Measurements from ENCODE around the gene WDR54. TPM values are rescaled to one million over a fixed set of nuclear protein-coding genes. Genes with fewer than 3 reads are reported as not detected.

The WDR54 gene
- polyA plus RNA-seq, 2 of the 4 experiments (the other 2 are of a cell fraction): 47.4 to 62.5 TPM

DNA sequence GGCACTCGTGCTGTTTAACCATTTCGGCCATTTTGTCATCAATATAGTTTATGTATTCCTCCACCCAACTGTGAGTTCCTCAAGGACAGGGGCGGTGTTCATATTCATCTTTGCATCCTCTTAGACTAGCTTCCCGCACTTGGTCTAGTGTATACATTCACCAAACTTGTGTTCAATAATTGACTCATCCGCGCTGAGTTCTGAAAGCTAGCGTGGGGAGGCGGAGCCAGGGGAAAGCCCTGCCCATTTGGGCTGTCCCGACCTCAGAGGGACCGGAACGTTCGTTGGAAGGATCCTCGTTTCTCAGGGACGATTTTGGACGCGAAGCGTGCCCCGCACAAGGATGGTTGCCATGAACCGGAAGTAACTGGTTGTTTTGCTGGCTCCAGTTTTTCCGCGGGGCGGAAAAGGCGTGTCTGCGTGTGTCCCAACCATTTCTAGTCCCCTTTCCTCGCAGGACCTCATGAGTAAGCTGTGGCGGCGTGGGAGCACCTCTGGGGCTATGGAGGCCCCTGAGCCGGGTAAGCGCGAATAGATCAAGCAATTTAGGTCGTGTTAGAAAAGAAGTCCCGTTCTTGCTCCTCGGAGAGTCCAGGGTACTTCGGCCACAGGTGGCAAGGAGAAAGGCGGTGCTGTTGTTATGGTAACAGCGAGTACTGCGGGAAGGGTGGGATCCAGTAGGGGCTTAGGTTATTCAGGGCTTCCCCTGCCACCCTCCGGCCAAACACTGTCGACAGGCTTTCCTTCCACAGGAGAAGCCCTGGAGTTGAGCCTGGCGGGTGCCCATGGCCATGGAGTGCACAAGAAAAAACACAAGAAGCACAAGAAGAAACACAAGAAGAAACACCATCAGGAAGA, 33.4 kb downstream of the WDR54 start, which contains the start of gene INO80B:
Gene INO80B, plus strand, starts transcription at position 434 of the 858 bp plus-strand sequence. Its CDS starts 30 bp downstream, at position 464.
- ChIA-PET POLR2A (interaction anchor here (0.7 to 2.2 kb wide), 8 partner anchors 10 to 626 kb away, joined by 3 to 21 read pairs (median 6); partner anchors contain the start of genes CCDC142, DQX1, MOGS and MRPL53), CTCF (interaction anchor here (0.6 to 4.6 kb wide), 10 partner anchors 12 to 136 kb away, joined by 3 to 25 read pairs (median 4); partner anchors contain the start of genes CCDC142 and TTC31)
- H3K4me3 ChIP-seq: peak within 1 kb of the TSS; percentile 67
- H3K27ac ChIP-seq: peak within 1 kb of the TSS; percentile 74 to 87
- DNase-seq (ENCODE audit: low read depth in 1 of 2, low spot score in 1 of 2): peak; percentile 92 to 99
- peak within 1 kb of the TSS; percentile 85 for H3K4me2 ChIP-seq
- H3K9me3 ChIP-seq: no peaks in the 10 kb centered on the region
- H3K4me1 ChIP-seq: peaks cover 24% of the 10 kb centered on the region
- 3% methylated on average over 40 of the region's 40 CpGs for WGBS (ENCODE audit: missing lambda C conversion rate)
- peak; percentile 92 for FAIRE-seq
- peak; percentile 54 to 60 for ATAC-seq
- no peak for TF ChIP-seq EP300 (IDR thresholded peaks at IDR 0.05)
- TF ChIP-seq, protein P1, sequence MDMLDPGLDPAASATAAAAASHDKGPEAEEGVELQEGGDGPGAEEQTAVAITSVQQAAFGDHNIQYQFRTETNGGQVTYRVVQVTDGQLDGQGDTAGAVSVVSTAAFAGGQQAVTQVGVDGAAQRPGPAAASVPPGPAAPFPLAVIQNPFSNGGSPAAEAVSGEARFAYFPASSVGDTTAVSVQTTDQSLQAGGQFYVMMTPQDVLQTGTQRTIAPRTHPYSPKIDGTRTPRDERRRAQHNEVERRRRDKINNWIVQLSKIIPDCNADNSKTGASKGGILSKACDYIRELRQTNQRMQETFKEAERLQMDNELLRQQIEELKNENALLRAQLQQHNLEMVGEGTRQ (IDR thresholded peaks at IDR 0.05): no peak
- TF ChIP-seq, protein P2, sequence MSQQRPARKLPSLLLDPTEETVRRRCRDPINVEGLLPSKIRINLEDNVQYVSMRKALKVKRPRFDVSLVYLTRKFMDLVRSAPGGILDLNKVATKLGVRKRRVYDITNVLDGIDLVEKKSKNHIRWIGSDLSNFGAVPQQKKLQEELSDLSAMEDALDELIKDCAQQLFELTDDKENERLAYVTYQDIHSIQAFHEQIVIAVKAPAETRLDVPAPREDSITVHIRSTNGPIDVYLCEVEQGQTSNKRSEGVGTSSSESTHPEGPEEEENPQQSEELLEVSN (IDR thresholded peaks at IDR 0.05; ENCODE audit: borderline replicate concordance, low read depth): peak; percentile 70
- no peak for TF ChIP-seq BHLHE40 (IDR thresholded peaks at IDR 0.05; ENCODE audit: low read depth, low read length)
- TF ChIP-seq, protein P3, sequence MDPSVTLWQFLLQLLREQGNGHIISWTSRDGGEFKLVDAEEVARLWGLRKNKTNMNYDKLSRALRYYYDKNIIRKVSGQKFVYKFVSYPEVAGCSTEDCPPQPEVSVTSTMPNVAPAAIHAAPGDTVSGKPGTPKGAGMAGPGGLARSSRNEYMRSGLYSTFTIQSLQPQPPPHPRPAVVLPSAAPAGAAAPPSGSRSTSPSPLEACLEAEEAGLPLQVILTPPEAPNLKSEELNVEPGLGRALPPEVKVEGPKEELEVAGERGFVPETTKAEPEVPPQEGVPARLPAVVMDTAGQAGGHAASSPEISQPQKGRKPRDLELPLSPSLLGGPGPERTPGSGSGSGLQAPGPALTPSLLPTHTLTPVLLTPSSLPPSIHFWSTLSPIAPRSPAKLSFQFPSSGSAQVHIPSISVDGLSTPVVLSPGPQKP (IDR thresholded peaks at IDR 0.05; ENCODE audit: low read depth, low read length): 0 out of 2 replicates have a peak, but pooled peaks have one; percentile 26
- TF ChIP-seq, protein P4, sequence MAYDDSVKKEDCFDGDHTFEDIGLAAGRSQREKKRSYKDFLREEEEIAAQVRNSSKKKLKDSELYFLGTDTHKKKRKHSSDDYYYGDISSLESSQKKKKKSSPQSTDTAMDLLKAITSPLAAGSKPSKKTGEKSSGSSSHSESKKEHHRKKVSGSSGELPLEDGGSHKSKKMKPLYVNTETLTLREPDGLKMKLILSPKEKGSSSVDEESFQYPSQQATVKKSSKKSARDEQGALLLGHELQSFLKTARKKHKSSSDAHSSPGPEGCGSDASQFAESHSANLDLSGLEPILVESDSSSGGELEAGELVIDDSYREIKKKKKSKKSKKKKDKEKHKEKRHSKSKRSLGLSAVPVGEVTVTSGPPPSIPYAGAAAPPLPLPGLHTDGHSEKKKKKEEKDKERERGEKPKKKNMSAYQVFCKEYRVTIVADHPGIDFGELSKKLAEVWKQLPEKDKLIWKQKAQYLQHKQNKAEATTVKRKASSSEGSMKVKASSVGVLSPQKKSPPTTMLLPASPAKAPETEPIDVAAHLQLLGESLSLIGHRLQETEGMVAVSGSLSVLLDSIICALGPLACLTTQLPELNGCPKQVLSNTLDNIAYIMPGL (CRISPR knock-in tag; IDR thresholded peaks at IDR 0.05; ENCODE audit: borderline replicate concordance): 0 out of 2 replicates have a peak, but pooled peaks have one; percentile 55
- TF ChIP-seq KDM5A (IDR thresholded peaks at IDR 0.05): 0 out of 2 replicates have a peak, but pooled peaks have one; percentile 59
- TF ChIP-seq CBX8 (IDR thresholded peaks at IDR 0.05): no peak
- TF ChIP-seq JUN (IDR thresholded peaks at IDR 0.05): peak; percentile 80 to 98; a peak in 4 of 5 replicates
- TF ChIP-seq, protein P5, sequence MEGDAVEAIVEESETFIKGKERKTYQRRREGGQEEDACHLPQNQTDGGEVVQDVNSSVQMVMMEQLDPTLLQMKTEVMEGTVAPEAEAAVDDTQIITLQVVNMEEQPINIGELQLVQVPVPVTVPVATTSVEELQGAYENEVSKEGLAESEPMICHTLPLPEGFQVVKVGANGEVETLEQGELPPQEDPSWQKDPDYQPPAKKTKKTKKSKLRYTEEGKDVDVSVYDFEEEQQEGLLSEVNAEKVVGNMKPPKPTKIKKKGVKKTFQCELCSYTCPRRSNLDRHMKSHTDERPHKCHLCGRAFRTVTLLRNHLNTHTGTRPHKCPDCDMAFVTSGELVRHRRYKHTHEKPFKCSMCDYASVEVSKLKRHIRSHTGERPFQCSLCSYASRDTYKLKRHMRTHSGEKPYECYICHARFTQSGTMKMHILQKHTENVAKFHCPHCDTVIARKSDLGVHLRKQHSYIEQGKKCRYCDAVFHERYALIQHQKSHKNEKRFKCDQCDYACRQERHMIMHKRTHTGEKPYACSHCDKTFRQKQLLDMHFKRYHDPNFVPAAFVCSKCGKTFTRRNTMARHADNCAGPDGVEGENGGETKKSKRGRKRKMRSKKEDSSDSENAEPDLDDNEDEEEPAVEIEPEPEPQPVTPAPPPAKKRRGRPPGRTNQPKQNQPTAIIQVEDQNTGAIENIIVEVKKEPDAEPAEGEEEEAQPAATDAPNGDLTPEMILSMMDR (IDR thresholded peaks at IDR 0.05): no peak
- TF ChIP-seq TP53 (CRISPR knock-in tag; IDR thresholded peaks at IDR 0.05): no peak
- no peak for TF ChIP-seq CHD4 (IDR thresholded peaks at IDR 0.05; ENCODE audit: borderline replicate concordance)
- no peak for TF ChIP-seq RARB (CRISPR knock-in tag; IDR thresholded peaks at IDR 0.05)
- peak; percentile 89 for TF ChIP-seq MYC (IDR thresholded peaks at IDR 0.05; ENCODE audit: borderline replicate concordance, low read length)
- peak; percentile 36; the same call in 1 of the 2 replicates for TF ChIP-seq GATA3 (IDR thresholded peaks at IDR 0.05; ENCODE audit: borderline replicate concordance)
- no peak for TF ChIP-seq FOXS1 (CRISPR knock-in tag; IDR thresholded peaks at IDR 0.05)
- TF ChIP-seq RCOR1 (IDR thresholded peaks at IDR 0.05; ENCODE audit: low read depth, low read length): no peak
- TF ChIP-seq, protein P6, sequence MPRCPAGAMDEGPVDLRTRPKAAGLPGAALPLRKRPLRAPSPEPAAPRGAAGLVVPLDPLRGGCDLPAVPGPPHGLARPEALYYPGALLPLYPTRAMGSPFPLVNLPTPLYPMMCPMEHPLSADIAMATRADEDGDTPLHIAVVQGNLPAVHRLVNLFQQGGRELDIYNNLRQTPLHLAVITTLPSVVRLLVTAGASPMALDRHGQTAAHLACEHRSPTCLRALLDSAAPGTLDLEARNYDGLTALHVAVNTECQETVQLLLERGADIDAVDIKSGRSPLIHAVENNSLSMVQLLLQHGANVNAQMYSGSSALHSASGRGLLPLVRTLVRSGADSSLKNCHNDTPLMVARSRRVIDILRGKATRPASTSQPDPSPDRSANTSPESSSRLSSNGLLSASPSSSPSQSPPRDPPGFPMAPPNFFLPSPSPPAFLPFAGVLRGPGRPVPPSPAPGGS (IDR thresholded peaks at IDR 0.05): peak; percentile 49; the same call in 1 of the 3 replicates
- peak; percentile 12 for TF ChIP-seq ZFP36 (IDR thresholded peaks at IDR 0.05; ENCODE audit: borderline replicate concordance, partially characterized antibody)
- TF ChIP-seq NFE2L2 (conservative IDR thresholded peaks at IDR 0.05; ENCODE audit: low read length): no peak
- no peak for TF ChIP-seq EHMT2 (IDR thresholded peaks at IDR 0.05; ENCODE audit: low read depth)
- TF ChIP-seq MAFK (IDR thresholded peaks at IDR 0.05; ENCODE audit: partially characterized antibody): peak; percentile 78
- TF ChIP-seq HDAC2 (IDR thresholded peaks at IDR 0.05): no peak; the same call in 1 of the 2 replicates
- no peak for TF ChIP-seq FOSL2 (IDR thresholded peaks at IDR 0.05)
- TF ChIP-seq FOSL2 (CRISPR knock-in tag; IDR thresholded peaks at IDR 0.05): peak; percentile 66
- no peak for TF ChIP-seq ZNF302 (CRISPR knock-in tag; IDR thresholded peaks at IDR 0.05)
- peak; percentile 40; the same call in 1 of the 2 replicates for TF ChIP-seq POLR2A (IDR thresholded peaks at IDR 0.05; ENCODE audit: low read length)
- TF ChIP-seq, protein P7, sequence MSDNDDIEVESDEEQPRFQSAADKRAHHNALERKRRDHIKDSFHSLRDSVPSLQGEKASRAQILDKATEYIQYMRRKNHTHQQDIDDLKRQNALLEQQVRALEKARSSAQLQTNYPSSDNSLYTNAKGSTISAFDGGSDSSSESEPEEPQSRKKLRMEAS (IDR thresholded peaks at IDR 0.05): peak; percentile 98
- TF ChIP-seq ZSCAN20 (CRISPR knock-in tag; IDR thresholded peaks at IDR 0.05): no peak
- TF ChIP-seq HEYL (CRISPR knock-in tag; IDR thresholded peaks at IDR 0.05): no peak
- TF ChIP-seq CBX2 (IDR thresholded peaks at IDR 0.05; ENCODE audit: borderline replicate concordance, low read depth): no peak
- no peak for TF ChIP-seq TFCP2L1 (CRISPR knock-in tag; IDR thresholded peaks at IDR 0.05)
- TF ChIP-seq RNF2 (IDR thresholded peaks at IDR 0.05; ENCODE audit: borderline replicate concordance, low read depth): no peak
- no peak for TF ChIP-seq KDM1A (IDR thresholded peaks at IDR 0.05; ENCODE audit: low read depth)

Measured in A549 (cell line).